HG03135 (cell line): ENCODE data around the gene ALG11.
"Not testable (repeated sequence)": the region's sequence is repeated elsewhere in the genome, so short reads cannot be mapped to it uniquely, and the experiment has no call there.

Experiments
- ATAC-seq: cut with Tn5 transposase; IDR thresholded peaks from one replicate; pipeline ENCODE4 v1.9.1; 2021; ENCODE audit warnings: mild to moderate bottlenecking, moderate library complexity; ENCODE audit not compliant: unreplicated experiment

Gene ALG11, protein sequence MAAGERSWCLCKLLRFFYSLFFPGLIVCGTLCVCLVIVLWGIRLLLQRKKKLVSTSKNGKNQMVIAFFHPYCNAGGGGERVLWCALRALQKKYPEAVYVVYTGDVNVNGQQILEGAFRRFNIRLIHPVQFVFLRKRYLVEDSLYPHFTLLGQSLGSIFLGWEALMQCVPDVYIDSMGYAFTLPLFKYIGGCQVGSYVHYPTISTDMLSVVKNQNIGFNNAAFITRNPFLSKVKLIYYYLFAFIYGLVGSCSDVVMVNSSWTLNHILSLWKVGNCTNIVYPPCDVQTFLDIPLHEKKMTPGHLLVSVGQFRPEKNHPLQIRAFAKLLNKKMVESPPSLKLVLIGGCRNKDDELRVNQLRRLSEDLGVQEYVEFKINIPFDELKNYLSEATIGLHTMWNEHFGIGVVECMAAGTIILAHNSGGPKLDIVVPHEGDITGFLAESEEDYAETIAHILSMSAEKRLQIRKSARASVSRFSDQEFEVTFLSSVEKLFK

DNA sequence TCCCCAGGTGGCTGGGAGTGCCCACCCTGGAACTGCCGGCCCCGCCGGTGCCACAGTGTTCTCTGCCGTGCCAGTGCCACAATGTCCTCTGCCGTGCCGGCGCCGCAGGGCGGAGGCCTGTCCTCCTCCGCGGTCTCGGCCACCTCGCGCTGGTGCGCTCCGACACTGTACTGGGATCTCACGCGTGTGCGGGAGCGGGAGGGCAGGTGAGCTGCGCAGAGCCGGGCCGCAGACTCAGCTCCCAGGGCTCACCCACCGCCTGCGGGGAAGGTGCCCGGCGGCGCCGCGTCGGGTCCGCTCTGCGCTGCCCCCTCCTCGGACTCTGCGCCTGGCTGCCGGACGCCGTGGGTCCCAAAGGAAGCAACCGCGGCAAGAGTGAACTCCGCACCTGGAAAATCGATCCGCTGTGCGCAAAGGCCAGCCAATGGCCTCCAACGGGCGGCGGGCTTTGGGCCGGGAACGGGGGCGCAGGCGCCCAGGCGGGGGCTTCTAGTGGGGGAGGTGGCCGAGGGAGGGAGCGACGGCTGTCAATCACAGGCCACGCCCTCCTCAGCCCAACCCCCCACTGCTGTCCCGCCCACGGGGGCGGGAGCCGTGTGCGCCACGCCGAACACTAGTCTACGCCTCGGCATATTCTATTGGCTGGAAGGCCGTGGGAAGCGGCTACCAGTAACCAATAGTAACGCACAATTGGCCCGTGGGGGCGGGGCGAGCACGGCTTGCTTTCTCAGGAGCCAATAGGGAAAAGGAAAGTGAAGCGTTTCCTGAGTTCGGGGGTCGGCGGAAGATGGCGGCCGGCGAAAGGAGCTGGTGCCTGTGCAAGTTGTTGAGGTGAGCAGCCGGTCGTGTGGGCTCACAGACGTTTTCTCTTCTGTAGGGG is at the start of gene ALG11:
Gene ALG11 (plus strand): TSS at position 767 of the 880 bp plus-strand sequence. CDS start 21 bp downstream, at position 788.
- ATAC-seq, result peak; percentile 99

DNA sequence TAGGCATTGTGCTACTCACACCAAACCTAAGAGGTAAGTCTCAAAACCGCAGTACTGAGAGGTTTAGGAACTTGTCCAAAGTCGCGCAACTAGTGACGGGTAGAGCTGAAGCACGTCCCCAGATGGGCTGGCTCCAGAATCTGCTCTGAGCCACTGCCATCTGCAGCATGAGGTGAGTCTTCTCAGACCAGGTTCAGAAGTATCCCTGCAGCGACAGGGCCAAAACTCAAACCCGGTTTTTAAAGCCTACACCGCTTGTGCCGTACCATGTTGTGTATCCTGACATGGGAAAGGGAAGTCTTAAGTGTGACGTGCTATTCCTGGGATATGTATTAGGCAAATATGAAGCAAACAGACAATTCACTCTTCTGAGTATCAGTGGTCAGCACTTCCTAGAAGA is 46.0 kb upstream of the ALG11 start:
- ATAC-seq, result no peak

DNA sequence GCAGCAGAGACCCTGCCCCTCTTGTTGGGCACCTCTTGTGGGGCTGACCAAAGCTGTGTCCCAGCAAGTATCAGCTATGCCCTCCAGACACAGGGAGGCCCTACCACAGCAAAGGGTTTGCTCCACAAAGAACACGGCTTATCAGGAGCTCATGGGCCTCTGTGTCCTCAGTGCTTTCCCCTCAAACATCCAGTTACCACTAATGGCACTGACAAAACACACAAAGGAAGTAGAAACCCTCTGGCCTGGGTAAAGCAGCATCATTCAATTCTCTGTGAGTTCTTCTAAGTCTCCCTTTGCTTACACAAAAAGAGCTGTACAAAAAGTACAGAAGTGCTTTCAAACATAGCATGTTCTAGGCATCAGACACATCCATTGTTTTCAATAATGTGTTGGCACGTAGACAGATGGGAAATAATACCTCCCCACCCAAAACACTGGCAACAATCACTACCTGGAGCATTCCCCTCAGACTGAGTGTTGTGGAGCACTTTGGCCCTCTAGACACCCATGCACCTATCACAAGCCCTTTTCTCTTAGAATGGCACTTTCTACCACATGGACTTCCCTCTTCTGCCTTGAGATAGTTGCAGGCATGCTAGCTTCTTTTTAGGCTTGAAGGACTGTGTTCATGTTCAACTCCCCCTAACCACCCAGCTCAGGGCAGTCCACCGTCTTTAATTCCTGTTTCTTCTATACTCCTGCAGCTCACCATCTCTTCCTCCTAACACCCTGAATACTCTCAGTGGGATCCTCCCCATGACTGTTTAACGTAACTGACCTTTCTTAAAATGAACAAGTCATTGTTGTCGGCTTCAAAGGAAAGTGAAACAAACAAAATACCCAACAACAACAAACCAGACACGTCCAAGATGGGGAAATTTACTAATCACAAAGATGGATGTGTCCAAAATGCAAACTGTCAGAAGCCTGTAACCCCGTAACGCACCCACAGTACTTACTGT is 44.4 kb upstream of the ALG11 start:
- ATAC-seq, result no peak

DNA sequence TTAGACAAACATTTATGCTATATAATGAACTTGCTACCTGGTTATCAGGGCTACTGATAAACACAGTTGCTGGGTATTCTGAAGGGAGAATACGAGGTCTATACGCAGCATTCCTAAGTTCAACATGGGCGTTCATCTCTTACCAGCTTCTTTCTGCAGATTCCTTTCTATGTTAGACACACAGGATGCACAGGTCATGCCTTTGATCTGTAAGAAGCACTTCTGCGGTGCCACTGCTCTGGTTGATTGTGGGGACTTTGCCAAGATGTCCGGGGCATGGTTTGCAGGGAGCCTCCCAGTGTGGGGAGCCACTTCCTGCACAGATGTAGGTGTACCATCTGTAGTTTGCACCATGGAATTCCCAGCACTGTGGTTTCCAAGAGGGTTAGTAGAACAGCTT is 41.8 kb upstream of the ALG11 start:
- no peak for ATAC-seq

DNA sequence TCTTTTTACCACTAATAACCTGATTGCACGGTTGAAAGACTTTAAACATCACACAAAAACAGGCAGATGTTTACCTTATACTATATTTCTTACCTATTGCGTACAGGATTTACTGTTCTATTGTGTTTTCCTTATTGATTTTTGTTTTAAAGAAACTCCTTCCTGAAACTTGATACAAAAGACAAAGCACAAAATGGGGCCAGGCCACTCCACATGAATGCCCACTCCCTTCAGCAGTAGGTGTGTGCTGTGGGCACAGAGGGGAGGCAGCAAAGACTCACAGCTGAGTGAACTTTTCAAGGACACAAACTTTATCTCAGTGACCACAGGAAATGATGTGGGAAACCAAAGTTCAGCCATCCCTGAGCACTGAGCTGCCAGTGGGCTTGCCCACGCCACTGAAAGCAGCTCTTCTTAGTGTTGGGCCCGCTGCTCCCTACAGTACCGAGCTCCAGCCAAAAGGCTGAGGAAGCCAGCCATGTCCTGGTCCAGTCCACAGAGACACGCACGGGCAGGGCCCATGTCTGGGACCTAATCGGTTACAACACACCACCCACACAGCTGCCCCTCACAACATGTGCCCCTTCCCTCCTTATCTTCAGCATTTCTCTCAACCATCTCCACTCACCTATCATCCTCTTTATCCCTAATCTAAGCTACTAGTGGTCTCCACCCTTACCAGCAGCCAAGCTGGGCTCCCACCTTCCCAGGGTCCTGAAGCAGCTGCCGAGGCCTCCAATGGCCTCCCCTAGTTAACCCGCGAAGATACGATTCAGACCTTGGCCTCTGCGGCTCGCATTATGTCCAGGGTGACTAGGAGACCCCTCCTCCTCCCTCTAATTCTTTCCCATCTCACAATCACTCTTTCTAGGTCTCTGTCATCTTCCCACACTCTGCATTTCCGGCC is 40.4 kb upstream of the ALG11 start:
- no peak for ATAC-seq

DNA sequence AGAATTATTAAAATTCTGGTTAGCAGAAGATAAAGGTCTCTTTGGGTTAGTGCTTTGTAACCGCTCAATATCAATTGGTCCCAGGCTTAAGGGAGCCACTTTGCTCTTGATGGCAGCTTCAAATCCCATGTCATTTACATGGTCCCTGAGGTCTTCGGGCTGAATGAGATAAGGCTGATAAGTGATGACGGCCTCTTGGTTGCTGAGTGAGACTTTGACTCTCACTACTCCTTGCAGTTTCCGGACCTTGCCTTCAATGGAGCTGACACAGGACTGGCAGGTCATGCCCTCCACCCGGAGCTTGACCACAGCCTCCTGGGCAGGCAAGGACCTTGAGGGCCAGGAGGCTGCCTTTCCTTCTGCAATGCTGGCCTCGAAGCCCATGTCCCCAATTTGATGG is 37.7 kb upstream of the ALG11 start:
- no peak for ATAC-seq

DNA sequence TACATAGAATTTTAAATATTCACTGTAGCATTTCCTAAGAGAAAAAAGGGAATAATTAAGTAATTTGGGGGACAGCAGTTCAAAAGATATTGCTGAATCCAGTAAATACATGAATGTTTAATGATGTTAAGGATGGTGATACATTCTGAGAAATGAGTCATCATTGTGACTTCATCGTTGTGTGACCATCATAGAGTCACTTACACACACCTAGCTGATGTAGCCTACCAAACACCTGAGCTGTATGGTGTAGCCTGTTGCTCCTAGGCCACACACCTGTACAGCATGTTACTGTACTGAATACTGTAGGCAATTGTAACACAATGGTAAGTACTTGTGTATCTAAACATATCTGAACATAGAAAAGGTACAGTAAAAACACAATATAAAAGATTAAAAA is 35.8 kb upstream of the ALG11 start:
- ATAC-seq, result no peak

DNA sequence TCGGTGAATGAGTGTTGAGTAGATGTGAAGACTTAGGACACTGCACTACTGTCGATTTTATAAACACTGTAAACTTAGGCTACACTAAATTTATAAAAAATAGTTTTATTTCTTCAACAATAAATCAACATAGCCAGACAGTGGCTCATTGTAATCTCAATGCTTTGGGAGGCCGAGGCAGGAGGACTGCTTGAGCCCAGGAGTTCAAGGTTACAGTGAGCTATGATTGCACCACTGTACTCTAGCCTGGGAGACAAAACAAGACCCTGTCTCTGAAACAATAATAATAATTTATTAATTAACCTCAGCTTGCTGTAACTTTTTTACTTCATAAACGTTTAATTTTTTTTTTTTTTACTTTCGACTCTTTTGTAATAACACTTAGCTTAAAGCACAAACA is 35.3 kb upstream of the ALG11 start:
- ATAC-seq, result no peak

DNA sequence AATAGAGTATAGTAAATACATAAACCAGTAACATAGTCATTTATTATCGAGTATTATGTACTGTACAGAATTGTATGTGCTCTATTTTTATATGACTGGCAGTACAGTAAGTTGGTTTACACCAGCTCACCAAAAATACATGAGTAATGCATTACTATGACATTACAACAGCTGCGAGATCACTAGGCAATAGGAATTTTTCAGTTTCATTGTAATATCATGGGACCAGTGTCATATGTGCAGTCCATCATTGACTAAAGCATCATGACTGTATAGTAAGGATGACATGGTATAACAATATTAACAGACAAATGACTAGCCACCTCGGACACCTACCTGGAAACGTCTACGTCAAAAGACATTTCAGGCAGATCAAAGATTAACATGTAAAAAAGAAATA is 34.6 kb upstream of the ALG11 start:
- no peak for ATAC-seq

DNA sequence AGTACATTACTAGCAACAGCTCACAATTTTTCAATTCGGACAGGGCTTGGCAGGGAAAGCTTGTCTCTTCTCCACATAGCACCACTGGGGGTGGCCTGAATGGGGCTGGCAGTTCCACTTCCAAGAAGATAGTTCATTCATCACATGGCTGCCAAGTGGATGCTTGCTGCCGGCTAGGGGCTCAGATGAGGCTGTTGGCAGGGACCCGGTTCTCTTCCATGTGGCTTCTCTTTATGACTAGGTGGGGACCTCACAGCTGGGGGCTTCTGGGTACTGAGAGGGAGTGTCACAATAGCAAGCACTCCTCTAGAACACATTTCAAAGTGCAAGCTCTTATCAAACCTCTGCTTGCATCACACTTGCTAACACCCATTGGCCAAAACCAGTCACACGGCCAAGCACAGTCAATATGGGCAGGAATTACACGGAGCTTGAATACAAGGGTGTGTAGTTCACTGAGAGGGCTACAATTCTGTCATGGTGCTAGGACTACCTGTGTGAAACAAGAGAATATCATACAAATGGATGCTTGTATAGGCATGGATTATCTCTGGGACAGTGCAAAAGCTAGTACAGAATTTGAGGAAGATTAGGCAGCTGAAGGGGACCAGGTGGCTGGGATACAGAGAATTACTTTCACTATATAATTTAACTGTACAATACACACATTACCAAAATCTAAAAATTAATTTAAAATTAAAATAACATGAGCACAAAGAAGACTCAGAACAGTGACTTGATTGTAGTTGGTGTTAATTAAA is 33.2 kb upstream of the ALG11 start:
- no peak for ATAC-seq

DNA sequence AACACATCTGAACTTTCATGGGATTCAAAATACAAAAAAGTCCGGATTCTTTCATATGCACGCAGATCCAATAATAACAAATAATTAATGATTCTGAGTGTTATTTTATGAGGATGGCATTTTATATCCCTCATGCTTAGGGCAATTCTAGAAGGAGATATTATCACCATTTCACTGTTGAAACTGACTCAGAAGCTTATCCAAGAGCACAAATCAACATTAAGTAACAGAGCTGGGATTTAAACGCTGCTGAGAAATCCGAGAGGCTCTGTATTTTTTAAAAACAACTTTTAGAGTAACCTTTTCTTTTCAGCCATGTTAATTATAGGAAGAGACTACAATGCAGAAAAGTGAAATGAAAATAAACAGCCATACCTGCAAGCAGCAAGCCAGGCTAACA is 31.3 kb upstream of the ALG11 start:
- no peak for ATAC-seq

DNA sequence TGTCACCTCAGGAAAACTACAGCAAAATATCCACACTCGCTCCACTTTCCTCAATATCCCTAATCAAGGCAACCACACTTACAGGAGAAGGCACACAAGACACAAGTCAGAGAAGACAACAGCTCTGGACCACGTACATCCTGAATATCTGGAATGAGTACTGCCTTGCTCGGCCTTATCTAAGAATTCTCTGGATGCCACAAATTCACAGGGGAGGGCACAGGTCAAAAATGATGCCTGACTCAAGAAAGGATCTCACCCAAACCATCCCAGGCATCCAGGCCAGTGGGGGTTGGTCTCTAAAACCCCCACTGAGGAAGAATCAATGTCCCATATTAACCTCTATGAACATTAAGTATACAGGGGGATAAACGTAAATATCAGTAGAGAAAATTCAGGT is 30.8 kb upstream of the ALG11 start:
- no peak for ATAC-seq

DNA sequence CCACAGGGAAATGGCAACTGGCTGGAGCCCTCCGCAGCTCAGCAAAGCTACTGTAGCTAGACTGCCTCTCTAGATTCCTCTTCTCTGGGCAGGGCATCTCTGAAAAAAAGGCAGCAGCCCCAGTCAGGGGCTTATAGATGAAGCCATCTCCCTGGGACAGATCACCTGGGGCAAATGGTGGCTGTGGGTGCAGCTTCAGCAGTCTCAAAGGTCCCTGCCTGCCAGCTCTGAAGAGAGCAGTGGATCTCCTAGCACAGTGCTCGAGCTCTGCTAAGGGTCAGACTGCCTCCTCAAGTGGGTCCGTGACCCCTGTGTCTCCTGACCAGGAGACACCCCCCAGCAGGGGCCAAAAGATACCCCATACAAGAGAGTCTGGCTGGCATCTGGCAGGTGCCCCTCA is 28.9 kb upstream of the ALG11 start:
- not testable (repeated sequence) for ATAC-seq

DNA sequence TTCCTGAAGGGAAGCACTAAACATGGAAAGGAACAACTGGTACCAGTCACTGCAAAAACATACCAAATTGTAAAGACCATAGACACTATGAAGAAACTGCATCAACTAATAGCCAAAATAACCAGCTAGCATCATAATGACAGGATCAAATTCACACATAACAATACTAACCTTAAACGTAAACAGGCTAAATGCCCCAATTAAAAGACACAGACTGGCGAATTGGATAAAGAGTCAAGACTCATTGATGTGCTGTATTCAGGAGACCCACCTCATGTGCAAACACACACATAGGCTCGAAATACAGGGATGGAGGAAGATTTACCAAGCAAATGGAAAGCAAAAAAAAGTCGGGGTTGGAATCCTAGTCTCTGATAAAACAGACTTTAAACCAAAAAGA is 27.3 kb upstream of the ALG11 start:
- not testable (repeated sequence) for ATAC-seq

DNA sequence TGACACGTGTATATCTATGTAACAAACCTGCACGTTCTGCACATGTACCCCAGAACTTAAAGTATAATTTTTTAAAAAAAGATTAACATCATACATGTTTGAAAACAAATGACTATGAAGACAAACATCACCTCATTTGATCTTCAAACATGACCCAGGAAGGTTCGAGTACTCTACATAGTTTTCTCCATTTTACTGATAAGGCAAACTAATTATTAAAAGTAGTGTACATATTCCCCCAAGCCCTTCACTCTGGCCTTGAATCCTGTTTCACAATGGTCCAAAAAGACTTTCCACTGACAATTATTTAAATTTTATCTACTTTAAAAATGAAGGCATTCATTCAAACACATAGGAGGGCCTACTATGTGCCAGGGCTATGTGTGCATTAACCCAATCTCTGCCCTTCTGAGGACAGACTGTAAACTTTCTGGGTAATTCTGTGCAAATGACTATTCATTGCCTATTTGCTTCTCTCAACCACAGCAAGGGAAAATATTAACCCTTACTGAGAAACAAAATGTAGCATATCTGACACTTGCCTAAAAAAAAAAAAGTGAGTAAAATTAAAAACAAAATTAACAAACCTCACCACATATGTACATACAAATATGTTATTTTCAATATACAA is 23.1 kb upstream of the ALG11 start:
- no peak for ATAC-seq

DNA sequence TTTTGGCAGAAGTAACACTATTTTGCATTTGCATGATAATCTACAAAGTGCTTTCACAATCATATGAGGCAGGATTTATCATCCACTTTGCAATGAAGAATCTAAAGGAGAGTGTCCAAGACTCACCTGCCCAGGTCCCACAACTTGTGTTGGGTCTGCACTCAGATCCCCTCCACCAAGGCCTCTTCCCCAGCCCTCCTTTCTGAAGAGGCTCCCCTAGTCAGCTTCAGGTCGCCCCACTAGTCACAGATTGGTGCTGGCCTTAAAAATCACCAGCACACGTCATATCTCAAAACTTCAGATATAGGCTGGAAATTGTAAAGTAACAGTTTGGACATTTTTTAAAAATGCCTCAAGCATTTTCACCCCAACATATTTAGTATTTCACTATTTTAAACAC is 18.5 kb upstream of the ALG11 start:
- no peak for ATAC-seq

DNA sequence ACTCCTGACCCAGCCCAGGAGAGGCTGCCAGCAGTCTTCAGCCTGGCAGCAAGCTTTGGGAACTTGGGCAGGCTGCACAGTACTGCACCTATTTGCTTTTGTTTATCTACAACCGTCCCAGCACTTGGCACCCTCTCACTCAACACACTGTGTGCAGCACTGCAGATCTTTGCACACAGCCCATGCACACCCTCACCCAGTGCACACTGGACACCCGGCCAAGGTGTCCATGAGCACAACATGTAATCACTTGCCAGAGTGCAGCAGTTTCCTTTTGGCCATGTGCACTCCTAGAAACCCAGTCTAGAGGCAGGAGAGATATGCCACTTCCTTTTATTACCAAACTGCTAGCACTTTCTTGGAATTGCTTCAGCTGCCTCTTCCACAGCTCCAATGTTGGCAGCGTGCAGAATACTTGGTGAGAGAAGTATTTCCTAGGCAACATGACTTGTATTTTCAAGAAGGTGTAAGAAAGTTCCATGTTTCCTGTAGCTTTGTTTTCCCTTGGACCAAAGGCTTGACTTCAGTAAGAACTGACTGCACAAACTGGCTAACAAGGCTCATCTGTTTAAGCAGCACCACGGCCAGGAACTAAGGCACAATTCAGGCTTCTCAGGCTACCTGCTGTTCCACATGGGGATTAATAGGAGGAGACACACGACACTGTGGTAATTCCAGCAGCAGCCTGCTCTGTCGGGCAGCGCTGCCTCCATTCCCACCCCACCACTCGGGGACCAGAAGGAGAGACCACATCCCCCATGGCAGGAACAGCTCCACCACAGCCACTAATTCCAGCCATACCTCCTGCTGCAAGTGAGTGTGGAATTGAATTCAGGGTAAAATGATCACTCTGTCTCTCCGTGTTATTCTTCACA is 16.3 kb upstream of the ALG11 start:
- no peak for ATAC-seq

DNA sequence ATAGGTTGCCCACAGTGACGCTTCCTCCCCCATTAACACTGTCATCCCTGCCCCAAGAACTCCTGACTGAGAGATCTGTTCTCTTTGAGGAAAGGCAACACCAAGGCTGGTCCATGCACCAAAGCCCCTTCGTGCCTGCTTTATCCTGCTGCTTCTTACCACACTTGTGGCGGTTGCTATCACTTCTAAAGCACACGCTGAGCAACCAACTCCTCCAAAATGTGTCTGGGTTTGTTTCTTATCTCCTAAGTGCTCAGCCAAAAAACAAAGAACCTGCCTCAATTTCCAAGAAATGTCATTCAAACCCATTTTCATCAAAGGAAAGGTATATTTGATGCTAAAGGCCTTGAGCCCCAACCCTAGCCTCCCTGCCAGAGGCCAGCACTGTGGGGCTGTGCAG is 15.6 kb upstream of the ALG11 start:
- ATAC-seq, result no peak
